HG03175 (cell line): Measurements from ENCODE around the gene FAM181A.

Source experiments
- ATAC-seq: cut with Tn5 transposase; IDR thresholded peaks from one replicate; pipeline ENCODE4 v1.9.1; 2021; ENCODE audit warnings: mild to moderate bottlenecking, moderate library complexity; ENCODE audit not compliant: unreplicated experiment

The FAM181A gene

GRCh38 chr14:93926873-93927799, at the start of gene FAM181A:
Gene FAM181A (plus strand): TSS chr14:93927344. CDS start chr14:93928286, 942 bp downstream.
- ATAC-seq = no peak

- no peak for ATAC-seq
Measured at GRCh38 chr14:93878212-93878611, 48.9 kb upstream of the FAM181A start.

DNA sequence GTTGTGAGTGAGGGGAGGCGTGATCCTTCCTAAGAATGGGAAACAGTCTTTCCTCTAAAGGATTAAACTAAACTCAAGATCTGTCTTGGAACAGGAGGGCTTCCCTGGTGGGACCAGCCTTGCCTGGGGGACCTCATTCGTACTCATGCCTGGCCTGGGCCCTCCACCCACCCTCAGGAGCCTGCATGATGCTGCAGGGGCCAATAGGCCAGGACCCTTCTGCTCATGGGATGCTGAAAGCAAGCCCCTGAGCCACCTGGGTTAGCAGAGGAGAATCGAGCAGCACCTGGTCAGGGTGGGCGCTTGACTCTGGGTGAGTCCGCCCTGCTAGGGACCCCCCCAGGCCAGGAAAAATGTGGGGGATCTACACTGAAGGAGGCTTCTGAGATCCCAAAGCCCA, 48.3 kb upstream of the FAM181A start:
- ATAC-seq = no peak

DNA sequence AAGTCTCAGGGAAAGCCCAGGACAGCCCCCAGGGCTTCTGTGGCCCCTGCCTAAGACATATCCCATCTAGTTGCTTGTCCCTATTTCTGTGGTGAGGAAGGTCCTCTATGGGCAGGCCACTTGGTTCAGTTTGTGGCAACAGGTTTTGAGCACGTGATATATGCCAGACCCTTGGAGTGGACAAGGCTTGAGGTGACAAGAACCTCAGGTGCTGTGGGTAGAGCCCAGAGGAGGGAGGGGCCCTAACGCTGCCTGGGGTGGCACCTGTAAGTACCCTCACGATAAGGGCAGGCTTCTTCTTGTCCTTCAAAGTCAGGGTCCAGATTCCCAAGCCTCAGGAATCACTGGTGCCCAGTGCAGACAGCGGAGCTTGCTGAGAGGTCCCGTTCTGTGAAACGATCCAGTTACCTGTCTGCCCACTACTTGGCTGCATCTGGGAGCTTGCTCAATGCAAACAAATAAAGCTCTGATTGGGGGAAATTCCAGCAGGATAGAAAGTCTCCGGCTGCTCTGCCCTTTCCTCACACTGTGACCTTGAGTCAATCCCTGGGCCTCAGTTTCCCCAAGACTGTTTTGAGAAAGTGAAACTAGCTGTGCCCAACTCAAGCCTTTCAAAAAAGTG, 47.7 kb upstream of the FAM181A start:
- no peak for ATAC-seq

DNA sequence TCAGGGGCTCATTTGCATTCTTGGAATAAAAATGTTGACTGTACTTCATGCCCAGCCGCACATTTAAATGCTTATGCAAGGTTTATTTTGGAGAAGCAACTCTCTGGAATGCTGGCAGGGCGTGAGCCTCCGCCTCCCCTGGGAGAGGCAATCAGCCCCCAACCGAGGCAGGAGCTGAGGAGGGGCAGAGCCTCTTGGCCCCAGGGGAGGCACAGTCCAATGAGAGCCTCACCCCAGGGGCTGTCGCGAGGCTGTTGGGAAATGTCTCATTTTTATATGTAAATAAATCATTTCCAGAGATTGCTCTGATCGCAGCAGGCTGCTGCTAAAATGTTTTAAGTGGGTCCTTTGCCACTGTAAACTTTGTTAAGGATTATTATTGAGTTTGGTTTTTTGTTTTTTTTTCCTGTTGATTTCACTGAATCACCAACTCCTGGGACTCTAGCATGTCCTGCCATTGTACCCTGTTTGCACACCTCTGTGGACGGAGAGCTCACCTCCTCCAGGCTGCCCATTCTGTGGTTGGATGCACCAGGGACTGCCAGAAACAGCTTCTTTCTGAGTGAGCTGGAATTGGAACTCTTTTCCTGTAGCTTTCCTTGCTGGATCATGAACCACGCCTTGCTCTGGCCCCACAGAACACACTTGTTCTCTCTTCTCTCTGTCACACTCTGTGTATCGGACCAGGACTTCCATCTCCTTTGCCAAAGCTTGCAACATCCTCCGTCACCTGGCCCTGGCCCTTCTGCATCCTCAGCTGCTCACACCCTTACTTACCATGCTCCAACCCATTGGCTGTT, 46.9 kb upstream of the FAM181A start:
- ATAC-seq = no peak

- no peak for ATAC-seq
Measured at GRCh38 chr14:93884950-93885349, 42.2 kb upstream of the FAM181A start.

- ATAC-seq = no peak
Measured at GRCh38 chr14:93888995-93889394, 38.1 kb upstream of the FAM181A start.

DNA sequence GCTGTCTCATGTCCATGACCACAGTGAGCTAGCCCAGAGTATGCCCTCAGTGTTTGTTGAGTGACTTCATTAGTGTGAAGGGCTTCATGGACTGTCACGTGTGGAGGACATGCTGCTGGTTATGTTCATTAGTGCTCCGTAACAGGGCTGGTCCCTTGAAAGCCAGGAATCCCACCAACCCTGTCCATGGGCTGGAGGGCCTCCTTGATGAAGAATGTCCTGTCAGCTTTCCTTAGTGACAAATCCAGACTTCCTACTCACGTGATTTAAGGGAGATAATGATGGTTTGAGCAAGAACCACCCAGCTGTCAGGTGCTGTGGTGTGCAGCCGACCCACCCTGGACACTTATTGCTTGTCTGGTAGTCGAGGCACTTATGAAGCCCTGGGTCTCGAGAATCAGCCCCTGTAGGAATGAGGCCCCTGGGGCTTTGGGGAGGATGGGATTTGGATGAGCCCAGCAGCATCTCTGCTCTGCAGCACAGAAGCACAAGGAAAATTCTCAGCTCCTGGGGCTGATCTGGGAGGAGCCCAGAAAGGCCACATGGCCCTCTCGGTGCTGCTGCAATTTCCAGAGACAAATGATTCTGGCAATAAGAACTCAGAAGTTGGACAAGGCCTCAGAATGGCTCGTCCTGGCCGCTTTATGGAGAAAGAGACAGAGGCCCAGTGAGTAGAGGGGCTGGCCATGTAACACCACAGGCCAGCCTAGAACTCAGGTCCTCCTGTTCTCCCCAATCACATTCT, 37.2 kb upstream of the FAM181A start:
- ATAC-seq = no peak

DNA sequence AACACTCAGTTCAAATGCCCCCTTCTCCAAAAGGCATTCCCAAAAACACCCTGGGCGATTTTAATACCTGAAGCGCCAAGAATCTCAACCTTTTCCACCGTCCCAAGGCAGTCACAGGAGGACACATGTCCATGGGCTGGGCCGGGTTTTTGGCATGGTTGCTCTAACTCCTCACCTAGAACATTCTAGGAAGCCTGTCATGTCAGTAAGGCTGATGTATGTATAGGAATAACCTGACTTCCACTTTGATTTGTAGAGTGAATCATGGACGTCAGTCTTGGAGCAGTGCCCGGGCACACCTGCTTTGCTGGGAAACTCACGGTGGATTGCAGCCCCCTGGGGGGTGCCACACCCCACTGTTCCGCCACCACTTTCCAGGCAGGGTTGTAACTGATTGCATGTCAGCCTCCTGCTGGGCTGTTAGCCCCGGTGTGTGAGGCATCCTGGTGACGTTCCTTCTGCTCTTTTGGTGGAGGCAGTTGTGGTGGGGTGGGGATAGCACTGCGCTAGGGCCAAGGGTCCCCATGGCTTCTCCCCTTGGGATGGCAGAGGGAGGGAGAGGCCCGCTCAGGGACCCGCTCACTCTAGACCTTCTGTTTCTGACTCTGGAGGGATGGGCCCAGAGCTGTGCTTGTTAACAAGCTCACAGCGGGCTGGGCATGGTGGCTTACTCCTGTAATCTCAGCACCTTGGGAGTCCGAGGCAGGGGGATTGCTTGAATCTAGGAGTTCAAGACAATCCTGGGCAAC, 35.2 kb upstream of the FAM181A start:
- no peak for ATAC-seq

DNA sequence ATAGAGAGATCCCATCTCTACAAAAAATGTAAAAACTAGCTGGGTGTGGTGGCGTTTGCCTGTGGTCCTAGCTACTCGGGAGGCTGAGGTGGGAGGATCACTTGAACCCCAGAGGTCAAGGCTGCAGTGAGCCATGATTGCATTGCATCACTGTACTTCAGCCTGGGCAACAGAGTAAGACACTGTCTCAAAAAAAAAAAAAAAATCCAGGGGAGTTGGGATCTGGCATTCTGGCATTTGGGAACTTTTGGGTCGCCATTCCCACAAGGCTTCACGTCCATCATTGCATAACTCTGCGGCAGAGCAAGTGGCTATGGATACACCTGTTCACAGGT, 34.7 kb upstream of the FAM181A start:
- ATAC-seq = no peak

- no peak for ATAC-seq
Measured at GRCh38 chr14:93892923-93893558, 34.1 kb upstream of the FAM181A start.

GRCh38 chr14:93893661-93894261, 33.4 kb upstream of the FAM181A start:
- no peak for ATAC-seq

DNA sequence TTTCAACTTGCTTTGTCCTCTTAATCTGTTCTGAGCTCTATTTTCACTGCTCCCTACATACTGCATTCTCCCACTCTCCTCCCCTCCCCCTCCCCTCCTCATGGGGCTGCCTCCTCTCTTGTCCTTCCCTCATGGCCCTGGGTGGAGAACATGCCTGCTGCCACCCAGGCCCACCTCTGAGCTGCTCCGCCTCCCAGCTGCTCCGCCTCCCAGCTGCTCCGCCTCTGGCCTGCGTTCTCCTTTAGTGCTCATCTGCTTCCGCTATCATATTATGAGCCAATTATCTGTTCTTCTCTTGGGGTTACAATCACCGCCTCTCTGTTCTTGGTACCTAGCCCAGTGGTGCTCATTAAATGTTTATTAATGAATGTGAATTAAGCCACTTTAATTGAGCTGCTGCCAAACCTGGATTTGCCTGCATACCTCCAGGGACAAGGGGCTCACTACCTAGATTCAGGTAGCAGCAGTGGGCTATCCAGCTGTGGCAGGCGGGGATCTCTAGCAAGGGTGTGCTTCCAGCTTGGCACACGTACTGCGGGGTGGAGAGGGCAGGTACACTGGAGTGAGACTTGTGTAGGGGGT, 32.0 kb upstream of the FAM181A start:
- no peak for ATAC-seq

- ATAC-seq = no peak
Measured at GRCh38 chr14:93897476-93897845, 29.7 kb upstream of the FAM181A start.

DNA sequence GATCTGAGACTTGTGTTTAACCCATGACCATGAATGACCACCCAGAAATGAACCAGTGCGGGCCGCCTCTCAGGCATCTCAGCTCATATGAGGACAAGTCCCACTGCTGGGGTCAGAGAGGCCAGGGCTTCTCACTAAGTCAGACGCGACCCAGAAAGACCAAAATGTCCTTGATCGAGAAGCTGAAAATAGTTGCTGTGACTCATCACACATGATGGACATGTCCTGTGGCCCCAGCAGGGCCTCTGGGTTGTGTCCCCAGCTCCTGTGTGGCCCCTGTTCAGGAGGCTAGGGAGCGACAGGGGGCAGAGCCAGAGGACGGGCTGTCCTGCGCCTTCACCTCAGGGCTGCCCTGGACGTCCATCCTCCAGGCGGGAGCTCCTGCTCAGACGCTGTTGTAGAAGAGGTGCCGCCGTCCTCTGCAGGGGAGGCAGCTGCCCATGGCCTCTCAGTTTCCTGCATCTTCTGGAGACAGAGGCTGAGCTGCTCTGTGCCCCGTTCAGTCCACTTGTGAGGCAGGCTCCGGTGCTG, 29.0 kb upstream of the FAM181A start:
- no peak for ATAC-seq

DNA sequence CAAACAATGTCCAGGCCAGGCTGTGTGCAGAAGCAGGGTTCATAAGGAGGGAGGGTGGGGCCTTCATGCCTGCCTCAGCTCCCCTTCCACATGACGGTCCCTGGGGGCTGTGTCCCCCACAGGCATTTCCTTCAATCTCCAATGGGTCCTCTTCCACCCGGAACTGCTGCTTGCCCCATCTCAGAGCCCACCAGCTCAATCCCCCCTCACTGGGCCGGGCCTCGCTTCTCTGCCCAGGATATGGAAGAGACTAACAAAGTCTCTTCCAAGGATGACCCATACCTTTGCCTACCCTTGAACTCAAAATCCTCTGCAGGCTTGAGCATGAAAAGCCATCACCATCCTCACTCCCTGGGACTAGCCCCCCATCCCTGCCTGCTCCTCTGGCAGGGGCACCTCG, 28.4 kb upstream of the FAM181A start:
- no peak for ATAC-seq

GRCh38 chr14:93901813-93902212, 25.3 kb upstream of the FAM181A start:
- ATAC-seq = no peak

GRCh38 chr14:93902619-93903307, 24.4 kb upstream of the FAM181A start:
- no peak for ATAC-seq
